ENCODE results near the gene USP3. TPM values are rescaled to one million over a fixed set of nuclear protein-coding genes. Genes with fewer than 3 reads are reported as not detected.

USP3 gene
- total and polyA plus RNA-seq, 2 of the 13 experiments (the other 11 are each of a cell fraction or from before 2014, with no cell fraction given) = 14.3 to 61.2 TPM

- peak; percentile 42; the same call in 1 of the 2 replicates for TF ChIP-seq SPEN (CRISPR knock-in tag; IDR thresholded peaks at IDR 0.05; ENCODE audit: low read depth)
- TF ChIP-seq HNRNPUL1 (IDR thresholded peaks at IDR 0.05; ENCODE audit: low read depth, low read length) = peak; percentile 95
- TF ChIP-seq LCORL (IDR thresholded peaks at IDR 0.05) = no peak
- TF ChIP-seq LCORL (CRISPR knock-in tag; IDR thresholded peaks at IDR 0.05) = peak; percentile 26
- peak; percentile 24 for TF ChIP-seq SP5 (CRISPR knock-in tag; IDR thresholded peaks at IDR 0.05; ENCODE audit: borderline replicate concordance, low read depth)
- no peak; the same call in 1 of the 2 replicates for TF ChIP-seq HNF4A (CRISPR knock-in tag; IDR thresholded peaks at IDR 0.05)
- TF ChIP-seq ZNF607 (CRISPR knock-in tag; IDR thresholded peaks at IDR 0.05; ENCODE audit: borderline replicate concordance) = peak; percentile 26; the same call in 1 of the 2 replicates
- TF ChIP-seq GABPB1 (CRISPR knock-in tag; IDR thresholded peaks at IDR 0.05) = peak; percentile 38; the same call in 1 of the 2 replicates
- no peak for TF ChIP-seq SP140L (CRISPR knock-in tag; IDR thresholded peaks at IDR 0.05; ENCODE audit: borderline replicate concordance)
- TF ChIP-seq NONO (IDR thresholded peaks at IDR 0.05) = no peak
- TF ChIP-seq NONO (CRISPR knock-in tag; conservative IDR thresholded peaks at IDR 0.05) = peak; percentile 23; the same call in 1 of the 2 replicates
- TF ChIP-seq THAP8 (CRISPR knock-in tag; IDR thresholded peaks at IDR 0.05; ENCODE audit: borderline replicate concordance) = no peak
- TF ChIP-seq ARID5B (CRISPR knock-in tag; IDR thresholded peaks at IDR 0.05) = peak; percentile 43; the same call in 1 of the 2 replicates
- TF ChIP-seq SCMH1 (CRISPR knock-in tag; IDR thresholded peaks at IDR 0.05; ENCODE audit: borderline replicate concordance) = no peak
- peak; percentile 77 for TF ChIP-seq POLR2AphosphoS5 (IDR thresholded peaks at IDR 0.05; ENCODE audit: low read depth, low read length)
- TF ChIP-seq STAG1 (CRISPR knock-in tag; IDR thresholded peaks at IDR 0.05) = 0 out of 2 replicates have a peak, but pooled peaks have one; percentile 5
- TF ChIP-seq MBNL3 (CRISPR knock-in tag; conservative IDR thresholded peaks at IDR 0.05) = no peak
- 0 out of 2 replicates have a peak, but pooled peaks have one; percentile 33 for TF ChIP-seq EEA1 (CRISPR knock-in tag; IDR thresholded peaks at IDR 0.05; ENCODE audit: borderline replicate concordance)
- no peak for TF ChIP-seq ZNF720 (CRISPR knock-in tag; IDR thresholded peaks at IDR 0.05)
- no peak for TF ChIP-seq NR3C1 (CRISPR knock-in tag; IDR thresholded peaks at IDR 0.05)
- TF ChIP-seq GATAD2A (CRISPR knock-in tag; IDR thresholded peaks at IDR 0.05) = peak; percentile 76
- peak; percentile 72; the same call in 1 of the 2 replicates for TF ChIP-seq SMYD3 (CRISPR knock-in tag; IDR thresholded peaks at IDR 0.05)
- 0 out of 2 replicates have a peak, but pooled peaks have one; percentile 18 for TF ChIP-seq ZMAT3 (CRISPR knock-in tag; conservative IDR thresholded peaks at IDR 0.05)
- peak; percentile 38; the same call in 1 of the 2 replicates for TF ChIP-seq ZXDC (CRISPR knock-in tag; IDR thresholded peaks at IDR 0.05)
Measured at GRCh38 chr15:63502843-63503738, 1.3 kb upstream of the USP3 start (continued).

Data from HepG2 (cell line).